ENCODE results near the gene PIGZ.
"Not testable (repeated sequence)": the region's sequence is repeated elsewhere in the genome, so short reads cannot be mapped to it uniquely, and the experiment has no call there.

The PIGZ gene

GRCh38 chr3:196954832-196955231, 13.8 kb downstream of the PIGZ start:
- DNase-seq (ENCODE audit: low read depth, low spot score), result no peak
- H3K9ac ChIP-seq (ENCODE audit: insufficient read length), result no peak overlapping the region
- H3K36me3 ChIP-seq (ENCODE audit: insufficient read depth, low read length), result no peaks in the 10 kb centered on the region
- H3K4me3 ChIP-seq, result no peak overlapping the region
- H3K27ac ChIP-seq, result no peak overlapping the region
- no peak for TF ChIP-seq EZH2 (IDR thresholded peaks at IDR 0.05)
- no peak for TF ChIP-seq POLR2AphosphoS5 (IDR thresholded peaks at IDR 0.05; ENCODE audit: borderline replicate concordance, low read depth, low read length)
- TF ChIP-seq FOXP2 (optimal IDR thresholded peaks at IDR 0.05; ENCODE audit: control extremely low read depth, extremely low read length, insufficient read depth), result no peak
- no peaks in the 10 kb centered on the region for H3K9me3 ChIP-seq (ENCODE audit: low read depth, low read length)

GRCh38 chr3:196951371-196951770, 17.3 kb downstream of the PIGZ start:
- Histone ChIP-seq H3K27ac (no peak overlapping the region), H3K4me3 (no peak overlapping the region), H3K36me3 (ENCODE audit: insufficient read depth, low read length) (no peaks in the 10 kb centered on the region), H3K9ac (ENCODE audit: insufficient read length) (no peak overlapping the region), H3K9me3 (ENCODE audit: low read depth, low read length) (no peaks in the 10 kb centered on the region)
- no peak for DNase-seq (ENCODE audit: low read depth, low spot score)
- TF ChIP-seq FOXP2 (optimal IDR thresholded peaks at IDR 0.05; ENCODE audit: control extremely low read depth, extremely low read length, insufficient read depth) (no peak), POLR2AphosphoS5 (IDR thresholded peaks at IDR 0.05; ENCODE audit: borderline replicate concordance, low read depth, low read length) (no peak), EZH2 (IDR thresholded peaks at IDR 0.05) (no peak)

DNA sequence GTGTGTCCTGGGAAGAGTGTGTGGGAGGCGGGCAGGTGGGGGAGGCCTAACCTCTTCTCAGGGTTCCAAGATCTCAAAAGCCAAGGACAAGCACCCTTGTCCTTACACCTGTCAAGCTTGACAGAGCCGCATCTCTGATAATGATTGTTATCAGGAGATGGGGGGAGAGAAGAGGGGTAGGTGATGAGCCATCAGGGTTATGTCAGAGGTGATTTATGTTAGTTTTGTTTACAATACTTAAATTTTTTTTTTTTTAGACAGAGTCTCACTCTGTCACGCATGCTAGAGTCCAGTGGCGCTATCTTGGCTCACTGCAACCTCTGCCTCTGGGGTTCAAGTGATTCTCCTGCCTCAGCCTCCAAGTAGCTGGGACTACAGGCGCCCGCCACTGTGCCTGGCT, 18.9 kb downstream of the PIGZ start:
- H3K9me3 ChIP-seq (ENCODE audit: low read depth, low read length), result no peaks in the 10 kb centered on the region

DNA sequence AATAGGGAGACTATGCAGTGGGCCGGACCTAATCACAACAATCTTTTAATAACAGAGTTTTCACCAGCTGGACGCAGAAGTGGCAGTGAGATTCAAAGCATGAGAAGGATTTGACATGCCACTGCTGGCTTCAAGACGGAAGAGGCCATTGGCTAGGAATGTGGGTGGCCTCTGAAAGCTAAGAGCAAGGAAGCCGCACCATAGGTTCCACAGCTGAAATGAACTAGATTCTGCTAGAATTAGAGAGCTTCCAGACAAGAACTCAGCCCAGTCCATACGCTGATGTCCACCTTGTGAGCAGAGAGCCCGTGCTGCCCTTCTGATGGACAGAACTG, 19.4 kb downstream of the PIGZ start:
- Histone ChIP-seq H3K36me3 (ENCODE audit: insufficient read depth, low read length) (no peaks in the 10 kb centered on the region), H3K9ac (ENCODE audit: insufficient read length) (no peak overlapping the region), H3K27ac (no peak overlapping the region), H3K9me3 (ENCODE audit: low read depth, low read length) (no peaks in the 10 kb centered on the region), H3K4me3 (no peak overlapping the region)
- no peak for DNase-seq (ENCODE audit: low read depth, low spot score)
- TF ChIP-seq EZH2 (IDR thresholded peaks at IDR 0.05), result no peak
- TF ChIP-seq FOXP2 (optimal IDR thresholded peaks at IDR 0.05; ENCODE audit: control extremely low read depth, extremely low read length, insufficient read depth), result no peak
- TF ChIP-seq POLR2AphosphoS5 (IDR thresholded peaks at IDR 0.05; ENCODE audit: borderline replicate concordance, low read depth, low read length), result no peak

More for the DNA sequence above, 18.9 kb downstream of the PIGZ start:
- Histone ChIP-seq H3K4me3 (no peak overlapping the region), H3K36me3 (ENCODE audit: insufficient read depth, low read length) (no peaks in the 10 kb centered on the region), H3K27ac (no peak overlapping the region), H3K9ac (ENCODE audit: insufficient read length) (no peak overlapping the region)
- no peak for DNase-seq (ENCODE audit: low read depth, low spot score)
- TF ChIP-seq POLR2AphosphoS5 (IDR thresholded peaks at IDR 0.05; ENCODE audit: borderline replicate concordance, low read depth, low read length) (no peak), FOXP2 (optimal IDR thresholded peaks at IDR 0.05; ENCODE audit: control extremely low read depth, extremely low read length, insufficient read depth) (no peak), EZH2 (IDR thresholded peaks at IDR 0.05) (no peak)

- no peaks in the 10 kb centered on the region for H3K36me3 ChIP-seq (ENCODE audit: insufficient read depth, low read length)
- no peak overlapping the region for H3K4me3 ChIP-seq
- H3K9ac ChIP-seq (ENCODE audit: insufficient read length), result no peak overlapping the region
- DNase-seq (ENCODE audit: low read depth, low spot score), result no peak
- TF ChIP-seq FOXP2 (optimal IDR thresholded peaks at IDR 0.05; ENCODE audit: control extremely low read depth, extremely low read length, insufficient read depth), result no peak
- TF ChIP-seq EZH2 (IDR thresholded peaks at IDR 0.05), result no peak
- no peak for TF ChIP-seq POLR2AphosphoS5 (IDR thresholded peaks at IDR 0.05; ENCODE audit: borderline replicate concordance, low read depth, low read length)
- H3K9me3 ChIP-seq (ENCODE audit: low read depth, low read length), result no peaks in the 10 kb centered on the region
- H3K27ac ChIP-seq, result no peak overlapping the region
Observed at GRCh38 chr3:196948442-196949284, 20.0 kb downstream of the PIGZ start.

DNA sequence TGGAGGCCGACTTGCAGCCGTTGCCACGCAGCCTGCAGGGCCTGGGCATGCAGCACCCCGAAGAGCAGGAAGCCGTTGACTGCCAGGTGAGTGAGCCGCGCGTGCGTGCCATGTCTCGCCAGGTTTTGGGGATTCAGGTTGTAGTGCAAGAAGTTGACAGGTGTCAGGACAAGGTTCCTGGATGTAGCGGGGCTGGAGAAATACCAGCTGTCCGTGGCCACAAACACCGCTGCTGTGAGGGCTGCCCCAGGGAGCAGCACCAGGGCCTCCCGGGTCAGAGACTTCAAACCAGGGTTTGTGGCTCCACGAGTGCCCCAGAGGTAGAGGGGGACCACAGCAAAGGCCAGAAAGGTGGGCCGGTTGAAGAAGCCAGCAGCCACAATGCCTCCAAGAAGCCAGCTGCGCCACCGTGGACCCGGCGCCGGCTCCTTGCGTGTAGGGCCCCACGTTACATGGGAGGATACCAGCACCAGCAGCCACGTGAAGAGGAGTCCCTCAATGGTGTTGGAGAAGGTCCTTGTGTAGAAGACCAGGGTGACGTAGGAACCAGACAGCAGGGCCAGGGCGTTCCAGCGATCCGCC, 20.7 kb downstream of the PIGZ start:
- no peaks in the 10 kb centered on the region for H3K9me3 ChIP-seq (ENCODE audit: low read depth, low read length)
- H3K36me3 ChIP-seq (ENCODE audit: insufficient read depth, low read length), result no peaks in the 10 kb centered on the region
- no peak overlapping the region for H3K27ac ChIP-seq
- H3K4me3 ChIP-seq, result no peak overlapping the region
- no peak for DNase-seq (ENCODE audit: low read depth, low spot score)
- TF ChIP-seq FOXP2 (optimal IDR thresholded peaks at IDR 0.05; ENCODE audit: control extremely low read depth, extremely low read length, insufficient read depth) (no peak), EZH2 (IDR thresholded peaks at IDR 0.05) (no peak), POLR2AphosphoS5 (IDR thresholded peaks at IDR 0.05; ENCODE audit: borderline replicate concordance, low read depth, low read length) (no peak)
- H3K9ac ChIP-seq (ENCODE audit: insufficient read length), result no peak overlapping the region

GRCh38 chr3:196947136-196947859, 21.3 kb downstream of the PIGZ start:
- TF ChIP-seq EZH2 (IDR thresholded peaks at IDR 0.05) (no peak), FOXP2 (optimal IDR thresholded peaks at IDR 0.05; ENCODE audit: control extremely low read depth, extremely low read length, insufficient read depth) (no peak), POLR2AphosphoS5 (IDR thresholded peaks at IDR 0.05; ENCODE audit: borderline replicate concordance, low read depth, low read length) (no peak)
- H3K27ac ChIP-seq, result no peak overlapping the region
- H3K9me3 ChIP-seq (ENCODE audit: low read depth, low read length), result no peaks in the 10 kb centered on the region
- no peak overlapping the region for H3K9ac ChIP-seq (ENCODE audit: insufficient read length)
- no peaks in the 10 kb centered on the region for H3K36me3 ChIP-seq (ENCODE audit: insufficient read depth, low read length)
- no peak overlapping the region for H3K4me3 ChIP-seq
- DNase-seq (ENCODE audit: low read depth, low spot score), result no peak

- H3K9me3 ChIP-seq (ENCODE audit: low read depth, low read length); H3K27ac ChIP-seq; H3K9ac ChIP-seq (ENCODE audit: insufficient read length); DNase-seq (ENCODE audit: low read depth, low spot score): not testable (repeated sequence)
- Histone ChIP-seq H3K36me3 (ENCODE audit: insufficient read depth, low read length) (peaks cover 12% of the 10 kb centered on the region), H3K4me3 (peak overlapping the region; percentile 97; the same call in 1 of the 2 replicates)
Observed at GRCh38 chr3:196944037-196944790, 24.4 kb downstream of the PIGZ start.
